Gastroesophageal sphincter (tissue), 4 donors: Measurements from ENCODE around the gene SLC35G3. TPM values are rescaled to one million over a fixed set of nuclear protein-coding genes. Genes with fewer than 3 reads are reported as not detected.

ENCODE experiments used
- ATAC-seq: fragments of 150-250 bp; one replicate; pipeline ENCODE4 v1.9.1; 2016; ENCODE audit warnings: mild to moderate bottlenecking, moderate library complexity
- H3K27ac ChIP-seq, 4 donors: fragments of 200-600 bp; sonication (generic) in 3 of 4; 1 replicate in 3 of 4; 2 replicates in 1 of 4; pipeline ENCODE4 v1.5.1; 2016 to 2019
- H3K27me3 ChIP-seq: fragments of 200-600 bp; sonication (generic); one replicate; pipeline ENCODE4 v1.5.1; 2019
- H3K36me3 ChIP-seq, 2 donors: fragments of 200-600 bp; sonication (generic); one replicate each; pipeline ENCODE4 v1.5.1; 2019; ENCODE audit warnings: control low read depth in 1 of 2
- H3K4me1 ChIP-seq, 3 donors: fragments of 200-600 bp; sonication (generic); 1 replicate in 2 of 3; 2 replicates in 1 of 3; pipeline ENCODE4 v1.5.1; 2016 to 2019; ENCODE audit warnings: control low read depth in 2 of 3
- H3K4me3 ChIP-seq, 2 donors: fragments of 200-600 bp; sonication (generic); one replicate each; pipeline ENCODE4 v1.5.1; 2019; ENCODE audit warnings: mild to moderate bottlenecking in 1 of 2, moderate library complexity in 1 of 2
- H3K9me3 ChIP-seq, 3 donors: fragments of 200-600 bp; sonication (generic); one replicate each; pipeline ENCODE4 v1.5.1; 2017 to 2019; ENCODE audit warnings: control low read depth in 2 of 3
- CTCF ChIP-seq, 4 experiments: fragments of 200-600 bp in 2 of 4; fragments of 450-650 bp in 2 of 4; sonication (generic) in 1 of 4; IDR thresholded peaks; one replicate each; pipeline ENCODE4 v1.5.1; 2017 to 2019; ENCODE audit warnings: antibody characterized with exemption in 4 of 4, mild to moderate bottlenecking in 2 of 4, moderate library complexity in 2 of 4
- EP300 ChIP-seq: sonication (generic); formaldehyde crosslinking; IDR thresholded peaks from one replicate; pipeline ENCODE4 v1.6.1; 2017; ENCODE audit warnings: antibody characterized with exemption, mild to moderate bottlenecking
- POLR2A ChIP-seq, 2 donors: fragments of 450-650 bp; IDR thresholded peaks; one replicate each; pipeline ENCODE4 v1.6.1; 2017; ENCODE audit warnings: antibody characterized with exemption in 2 of 2, mild to moderate bottlenecking in 2 of 2, moderate library complexity in 1 of 2
- POLR2AphosphoS5 ChIP-seq: sonication (generic); formaldehyde crosslinking; IDR thresholded peaks from one replicate; pipeline ENCODE4 v1.6.1; 2017; ENCODE audit warnings: antibody characterized with exemption
- WGBS, 2 donors: methylation state at CpG; one replicate each; pipeline ENCODE4 v1.1.5; 2018; ENCODE audit warnings: low coverage in 1 of 2; 5-methylcytosine and 5-hydroxymethylcytosine counted together
- total RNA-seq, 4 donors: library from RNA; depleted of rRNA; stranded (reverse); fragments of >200 nt; gene quantifications; one replicate each; pipeline ENCODE4 v1.1.0, GENCODE V29; 2016

SLC35G3 gene
- total RNA-seq, 4 donors from 2014 or later, result not detected

GRCh38 chr17:35240861-35241260, 46.7 kb upstream of the SLC35G3 start:
- TF ChIP-seq POLR2AphosphoS5 (no peak), EP300 (no peak), CTCF (IDR thresholded peaks at IDR 0.05) (no peak), POLR2A (IDR thresholded peaks at IDR 0.05) (no peak)
- H3K27ac ChIP-seq, result no peak overlapping the region
- H3K9me3 ChIP-seq, result no peaks in the 10 kb centered on the region
- H3K27me3 ChIP-seq, result peaks cover 3% of the 10 kb centered on the region
- H3K36me3 ChIP-seq, result no peaks in the 10 kb centered on the region
- ATAC-seq, result no peak
- no peak overlapping the region for H3K4me3 ChIP-seq
- WGBS, 2 donors, result 86 to 95% methylated on average over 6 to 8 of the region's 8 CpGs
- peaks cover 3 to 35% (median 15%) of the 10 kb centered on the region in 3 donors for H3K4me1 ChIP-seq

DNA sequence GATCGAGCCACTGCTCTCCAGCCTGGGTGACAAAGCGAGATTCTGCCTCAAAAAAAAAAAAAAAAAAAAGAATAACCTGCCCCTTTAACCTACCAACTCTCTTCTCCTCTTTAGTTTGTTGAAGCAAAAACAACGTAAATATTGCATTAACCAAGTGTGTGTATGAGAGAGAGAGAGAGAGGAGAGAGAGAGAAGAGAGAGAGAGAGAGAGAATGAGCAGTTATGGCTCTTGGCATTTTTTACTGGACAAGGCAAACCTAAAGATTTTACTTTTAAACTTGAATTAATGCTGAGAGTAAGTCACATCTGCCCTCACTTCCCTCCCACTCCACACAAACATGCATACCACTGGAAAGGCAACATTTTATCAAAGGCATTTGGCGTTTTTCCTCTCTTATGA, 45.6 kb upstream of the SLC35G3 start:
- Histone ChIP-seq H3K27me3 (peaks cover 13% of the 10 kb centered on the region), H3K4me3 (no peak overlapping the region), H3K36me3 (no peaks in the 10 kb centered on the region), H3K9me3 (no peaks in the 10 kb centered on the region), H3K27ac (no peak overlapping the region), H3K4me1 (peaks cover 0 to 25% (median 11%) of the 10 kb centered on the region in 3 donors)
- TF ChIP-seq EP300 (no peak), CTCF (IDR thresholded peaks at IDR 0.05) (no peak), POLR2AphosphoS5 (no peak), POLR2A (IDR thresholded peaks at IDR 0.05) (no peak)
- WGBS, 2 donors, result 40 to 63% methylated on average over 1 to 4 of the region's 4 CpGs
- ATAC-seq, result no peak

DNA sequence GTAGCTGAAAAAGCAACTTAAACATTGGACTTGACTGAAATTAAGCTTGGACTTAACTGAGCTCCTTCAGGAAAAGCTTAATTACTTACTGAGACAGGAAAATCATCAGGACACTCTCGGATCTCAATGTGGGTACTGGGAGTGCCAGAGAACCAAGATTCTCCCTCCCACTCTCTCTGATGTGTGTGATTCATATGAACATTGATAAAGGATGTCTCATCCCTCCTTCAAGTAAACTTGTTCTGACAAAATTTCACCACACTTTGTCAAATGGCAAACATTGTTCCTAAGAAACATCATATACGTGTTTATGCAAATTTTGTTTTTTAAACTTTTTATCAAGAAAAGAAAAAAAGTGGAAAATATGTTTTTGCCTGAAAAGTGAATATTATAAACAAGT, 44.6 kb upstream of the SLC35G3 start:
- Histone ChIP-seq H3K4me1 (peaks cover 0 to 15% (median 6%) of the 10 kb centered on the region in 3 donors), H3K36me3 (no peaks in the 10 kb centered on the region), H3K27ac (no peak overlapping the region), H3K9me3 (no peaks in the 10 kb centered on the region), H3K4me3 (no peak overlapping the region), H3K27me3 (peaks cover 21% of the 10 kb centered on the region)
- no peak for ATAC-seq
- WGBS, 2 donors, result 50 to 71% methylated on average over 2 of the region's 2 CpGs
- TF ChIP-seq CTCF (IDR thresholded peaks at IDR 0.05) (no peak), POLR2A (IDR thresholded peaks at IDR 0.05) (no peak), POLR2AphosphoS5 (no peak)

- H3K4me1 ChIP-seq, result peaks cover 0 to 6% (median 3%) of the 10 kb centered on the region in 3 donors
- H3K27me3 ChIP-seq, result peaks cover 28% of the 10 kb centered on the region
- no peak overlapping the region for H3K27ac ChIP-seq
- no peaks in the 10 kb centered on the region for H3K9me3 ChIP-seq
- TF ChIP-seq CTCF (IDR thresholded peaks at IDR 0.05) (no peak), POLR2A (IDR thresholded peaks at IDR 0.05) (no peak), POLR2AphosphoS5 (no peak), EP300 (no peak)
- H3K36me3 ChIP-seq, result no peaks in the 10 kb centered on the region
- no peak for ATAC-seq
- WGBS, 2 donors, result 71 to 87% methylated on average over 5 of the region's 5 CpGs
- no peak overlapping the region for H3K4me3 ChIP-seq
These were observed 42.6 kb upstream of the SLC35G3 start for GRCh38 chr17:35236821-35237220.

- 52 to 88% methylated on average over 2 of the region's 2 CpGs for WGBS, 2 donors
- H3K27ac ChIP-seq, result no peak overlapping the region
- no peaks in the 10 kb centered on the region for H3K36me3 ChIP-seq
- H3K27me3 ChIP-seq, result peaks cover 28% of the 10 kb centered on the region
- no peaks in the 10 kb centered on the region for H3K4me1 ChIP-seq
- no peak for ATAC-seq
- H3K4me3 ChIP-seq, result no peak overlapping the region
- TF ChIP-seq CTCF (IDR thresholded peaks at IDR 0.05) (no peak), EP300 (no peak), POLR2AphosphoS5 (no peak), POLR2A (IDR thresholded peaks at IDR 0.05) (no peak)
- no peaks in the 10 kb centered on the region for H3K9me3 ChIP-seq
These were observed 41.7 kb upstream of the SLC35G3 start for GRCh38 chr17:35235917-35236316.
